GM12891 (cell line): Measurements from ENCODE around the gene TMEM101.
"Not testable (repeated sequence)": the region's sequence is repeated elsewhere in the genome, so short reads cannot be mapped to it uniquely, and the experiment has no call there.

Experiments
- POLR2A ChIP-seq: IDR thresholded peaks from 2 replicates; pipeline ENCODE4 v1.6.1; 2011; ENCODE audit warnings: low read depth, low read length, control low read depth
- POLR2AphosphoS5 ChIP-seq: IDR thresholded peaks from 2 replicates; pipeline ENCODE4 v1.6.1; 2011; ENCODE audit warnings: low read depth, low read length, control low read depth
- POU2F2 ChIP-seq: IDR thresholded peaks from 2 replicates; pipeline ENCODE4 v1.6.1; 2011; ENCODE audit warnings: low read depth, mild to moderate bottlenecking, control low read depth, low read length, moderate library complexity
- SPI1 ChIP-seq: IDR thresholded peaks from 2 replicates; pipeline ENCODE4 v1.6.1; 2011; ENCODE audit warnings: low read depth, low read length, control low read depth
- TAF1 ChIP-seq: IDR thresholded peaks from 2 replicates; pipeline ENCODE4 v1.6.1; 2011; ENCODE audit warnings: low read depth, low read length, control low read depth

GRCh38 chr17:43972444-43973212 is 42.1 kb downstream of the TMEM101 start:
- TF ChIP-seq SPI1, POLR2A, POLR2AphosphoS5, POU2F2, TAF1: not testable (repeated sequence)
